Neural cell (in vitro differentiated cells): Measurements from ENCODE around the gene ZBTB7C. TPM values are rescaled to one million over a fixed set of nuclear protein-coding genes. Genes with fewer than 3 reads are reported as not detected.

ENCODE experiments used
- H2AFZ ChIP-seq: fragments of 200-600, 300-800 bp; sonication (generic), shearing (Covaris generic); 2 replicates; pipeline ENCODE4 v1.6.0; 2014; ENCODE audit warnings: low read depth, mild to moderate bottlenecking, antibody characterized with exemption, low read length, moderate library complexity
- H3F3A ChIP-seq: fragments of 200-600 bp; shearing (Covaris generic); 2 replicates; pipeline ENCODE4 v1.6.1; 2016; ENCODE audit warnings: mild to moderate bottlenecking, moderate library complexity, mixed read lengths, antibody characterized with exemption, low read length; ENCODE audit not compliant: insufficient read depth, poor library complexity, severe bottlenecking
- H3K27ac ChIP-seq: fragments of 200-600, 300-800 bp; sonication (generic), shearing (Covaris generic); 2 replicates; pipeline ENCODE4 v1.5.1; 2014; ENCODE audit warnings: mild to moderate bottlenecking, low read length, moderate library complexity
- H3K27me3 ChIP-seq: fragments of 300-800, 200-600 bp; sonication (generic), shearing (Covaris generic); 2 replicates; pipeline ENCODE4 v1.6.0; 2014; ENCODE audit warnings: mild to moderate bottlenecking, low read depth, low read length, moderate library complexity; ENCODE audit not compliant: insufficient read depth
- H3K36me3 ChIP-seq: fragments of 300-800, 200-600 bp; sonication (generic), shearing (Covaris generic); 2 replicates; pipeline ENCODE4 v1.5.1; 2014; ENCODE audit warnings: mild to moderate bottlenecking, antibody characterized with exemption, low read length, moderate library complexity; ENCODE audit not compliant: insufficient read depth
- H3K4me2 ChIP-seq: fragments of 300-800, 200-600 bp; sonication (generic), shearing (Covaris generic); 2 replicates; pipeline ENCODE4 v1.6.0; 2014; ENCODE audit warnings: mild to moderate bottlenecking, low read length
- H3K4me3 ChIP-seq: fragments of 300-800, 200-600 bp; sonication (generic), shearing (Covaris generic); 2 replicates; pipeline ENCODE4 v1.5.1; 2014; ENCODE audit warnings: mild to moderate bottlenecking, low read length, moderate library complexity
- H3K79me2 ChIP-seq: fragments of 200-600 bp; shearing (Covaris generic); replicated peaks from 2 replicates; pipeline ENCODE4 v1.6.0; 2014; ENCODE audit warnings: mild to moderate bottlenecking, low read length, moderate library complexity; ENCODE audit not compliant: insufficient read depth
- H3K9ac ChIP-seq: fragments of 300-800, 200-600 bp; sonication (generic), shearing (Covaris generic); 2 replicates; pipeline ENCODE4 v1.6.1; 2016; ENCODE audit warnings: mild to moderate bottlenecking, low read length, mixed read lengths
- H3K9me2 ChIP-seq: fragments of 200-600 bp; shearing (Covaris generic); 2 replicates; pipeline ENCODE4 v1.6.1; 2016; ENCODE audit warnings: mild to moderate bottlenecking, low read length, mixed read lengths; ENCODE audit not compliant: insufficient read depth
- H3K9me3 ChIP-seq: fragments of 200-600, 300-800 bp; sonication (generic), shearing (Covaris generic); 2 replicates; pipeline ENCODE4 v1.6.1; 2016; ENCODE audit warnings: mild to moderate bottlenecking, mixed run types, low read length, moderate library complexity, mixed read lengths
- H4K20me1 ChIP-seq: fragments of 200-600 bp; shearing (Covaris generic); 2 replicates; pipeline ENCODE4 v1.6.1; 2016; ENCODE audit warnings: mild to moderate bottlenecking, mixed run types; ENCODE audit not compliant: insufficient read depth
- CTCF ChIP-seq: fragments of 450-650 bp; IDR thresholded peaks from 2 replicates; pipeline ENCODE4 v1.5.1; 2014; ENCODE audit warnings: antibody characterized with exemption, mild to moderate bottlenecking, moderate library complexity; ENCODE audit not compliant: poor library complexity, severe bottlenecking
- EP300 ChIP-seq: fragments of 450-650 bp; conservative IDR thresholded peaks from 2 replicates; pipeline ENCODE4 v1.6.1; 2014; ENCODE audit warnings: antibody characterized with exemption, mild to moderate bottlenecking, moderate library complexity; ENCODE audit not compliant: poor library complexity, severe bottlenecking
- EZH2 ChIP-seq: fragments of 200-600, 300-800 bp; shearing (Covaris generic), sonication (generic); IDR thresholded peaks from 2 replicates; pipeline ENCODE4 v1.6.1; 2014; ENCODE audit warnings: antibody characterized with exemption, low read length, borderline replicate concordance, mild to moderate bottlenecking; ENCODE audit not compliant: insufficient read depth, poor library complexity, severe bottlenecking
- MXI1 ChIP-seq: fragments of 450-650 bp; conservative IDR thresholded peaks from 2 replicates; pipeline ENCODE4 v1.6.1; 2014; ENCODE audit warnings: antibody characterized with exemption, mild to moderate bottlenecking; ENCODE audit not compliant: poor library complexity, severe bottlenecking
- POLR2AphosphoS5 ChIP-seq: IDR thresholded peaks from 2 replicates; pipeline ENCODE4 v1.6.1; 2012
- RAD21 ChIP-seq: fragments of 450-650 bp; conservative IDR thresholded peaks from 2 replicates; pipeline ENCODE4 v1.6.1; 2014; ENCODE audit warnings: antibody characterized with exemption, mild to moderate bottlenecking, moderate library complexity
- REST ChIP-seq: IDR thresholded peaks from 2 replicates; pipeline ENCODE4 v1.6.1; 2012; ENCODE audit warnings: borderline replicate concordance
- SMC3 ChIP-seq: fragments of 450-650 bp; conservative IDR thresholded peaks from 2 replicates; pipeline ENCODE4 v1.6.1; 2014; ENCODE audit warnings: antibody characterized with exemption, mild to moderate bottlenecking, moderate library complexity; ENCODE audit not compliant: poor library complexity
- TAF1 ChIP-seq: IDR thresholded peaks from 2 replicates; pipeline ENCODE4 v1.6.1; 2012; ENCODE audit warnings: low read depth
- polyA plus RNA-seq: library from polyadenylated mRNA; depleted of rRNA; stranded (reverse); fragments of >200 nt; gene quantifications from 2 replicates; pipeline ENCODE4 v1.2.3, GENCODE V29; 2014

The ZBTB7C gene
- polyA plus RNA-seq, 1 donor from 2014 or later = 2.4 TPM

- H3K4me3 ChIP-seq = no peak overlapping the region
- H3K9ac ChIP-seq = no peak overlapping the region
- H2AFZ ChIP-seq = no peak overlapping the region
- no peak overlapping the region for H3K27ac ChIP-seq
- no peaks in the 10 kb centered on the region for H3K79me2 ChIP-seq
- H3F3A ChIP-seq = no peaks in the 10 kb centered on the region
- no peaks in the 10 kb centered on the region for H3K9me2 ChIP-seq
- no peak overlapping the region for H3K4me2 ChIP-seq
- TF ChIP-seq SMC3 (no peak), POLR2AphosphoS5 (no peak), RAD21 (no peak), REST (no peak), EP300 (no peak), TAF1 (no peak), MXI1 (no peak), CTCF (no peak), EZH2 (no peak)
- H4K20me1 ChIP-seq = no peaks in the 10 kb centered on the region
- no peaks in the 10 kb centered on the region for H3K9me3 ChIP-seq
- H3K27me3 ChIP-seq = no peaks in the 10 kb centered on the region
- H3K36me3 ChIP-seq = no peaks in the 10 kb centered on the region
These were observed 406.2 kb downstream of the ZBTB7C start for GRCh38 chr18:48002933-48003365.

- no peaks in the 10 kb centered on the region for H3K9me3 ChIP-seq
- H3K27me3 ChIP-seq = no peaks in the 10 kb centered on the region
- H3K4me2 ChIP-seq = no peak overlapping the region
- H4K20me1 ChIP-seq = no peaks in the 10 kb centered on the region
- H3K36me3 ChIP-seq = no peaks in the 10 kb centered on the region
- no peak overlapping the region for H3K27ac ChIP-seq
- H3K9ac ChIP-seq = no peak overlapping the region
- H3K79me2 ChIP-seq = no peaks in the 10 kb centered on the region
- H3F3A ChIP-seq = no peaks in the 10 kb centered on the region
- no peak overlapping the region for H3K4me3 ChIP-seq
- no peak overlapping the region for H2AFZ ChIP-seq
- TF ChIP-seq EP300 = no peak
- no peaks in the 10 kb centered on the region for H3K9me2 ChIP-seq
These were observed 408.5 kb downstream of the ZBTB7C start for GRCh38 chr18:48000701-48001100.

GRCh38 chr18:47999801-48000248 lies 409.4 kb downstream of the ZBTB7C start:
- no peaks in the 10 kb centered on the region for H3K36me3 ChIP-seq
- H3K4me2 ChIP-seq = no peak overlapping the region
- H3F3A ChIP-seq = no peaks in the 10 kb centered on the region
- H3K27ac ChIP-seq = no peak overlapping the region
- TF ChIP-seq EP300 (no peak), EZH2 (no peak), MXI1 (no peak), SMC3 (no peak), TAF1 (no peak), POLR2AphosphoS5 (no peak)
- H3K4me3 ChIP-seq = no peak overlapping the region
- H2AFZ ChIP-seq = no peak overlapping the region
- H3K27me3 ChIP-seq = no peaks in the 10 kb centered on the region
- no peaks in the 10 kb centered on the region for H4K20me1 ChIP-seq
- no peaks in the 10 kb centered on the region for H3K9me2 ChIP-seq
- no peak overlapping the region for H3K9ac ChIP-seq
- no peaks in the 10 kb centered on the region for H3K79me2 ChIP-seq
- H3K9me3 ChIP-seq = no peaks in the 10 kb centered on the region
